ENCODE measurements around the gene NFIB. TPM values are rescaled to one million over a fixed set of nuclear protein-coding genes. Genes with fewer than 3 reads are reported as not detected.

The NFIB gene
- total RNA-seq, 1 experiment from 2014 or later, result 14.3 TPM

DNA sequence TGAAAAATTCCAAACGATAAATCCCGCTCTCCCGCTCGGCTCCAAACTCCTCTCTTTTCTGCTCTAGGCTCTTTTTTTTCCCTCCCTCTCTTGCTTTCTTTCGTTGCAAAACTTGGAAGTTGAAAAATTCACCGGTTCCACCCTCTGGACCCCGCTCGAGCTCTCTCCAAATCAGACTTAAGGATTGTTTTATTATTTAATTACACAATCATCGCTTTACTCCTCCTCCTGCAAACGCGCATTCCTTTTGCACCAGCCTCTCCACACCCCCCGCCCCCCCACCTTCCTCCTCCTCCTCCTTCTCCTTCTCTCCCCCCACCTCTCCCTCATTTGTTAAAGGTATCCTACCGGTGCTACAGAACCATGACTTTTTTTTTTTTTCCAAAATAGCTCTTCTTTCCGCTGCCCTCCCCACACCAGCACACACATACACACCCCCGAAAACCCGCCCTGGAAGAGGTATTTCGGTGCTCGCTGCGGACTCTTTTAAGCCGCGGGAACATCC is 535 bp upstream of the NFIB start:
- Histone ChIP-seq H3K79me2 (ENCODE audit: insufficient read depth, low read length) (no peaks in the 10 kb centered on the region), H3K27me3 (ENCODE audit: insufficient read depth, low read length) (no peaks in the 10 kb centered on the region), H2BK5ac (ENCODE audit: insufficient read length, low read length) (no peak overlapping the region), H3K9me3 (ENCODE audit: control insufficient read depth, low read depth, low read length) (no peaks in the 10 kb centered on the region), H2AK5ac (ENCODE audit: insufficient read length, low read length) (no peak overlapping the region), H3K56ac (ENCODE audit: insufficient read length, low read depth, low read length) (no peak overlapping the region), H2BK15ac (ENCODE audit: low read depth, low read length) (no peak overlapping the region), H3K79me1 (ENCODE audit: insufficient read depth, low read depth, low read length, poor library complexity, severe bottlenecking) (no peaks in the 10 kb centered on the region), H3K4ac (ENCODE audit: low read depth, low read length) (no peak overlapping the region; the same call in 1 of the 2 replicates), H4K5ac (ENCODE audit: insufficient read length, low read depth, low read length) (no peak overlapping the region), H4K8ac (replicated peaks; ENCODE audit: insufficient read length, low read depth, low read length) (no peak overlapping the region), H3K9ac (ENCODE audit: extremely low read depth, insufficient read length, low read length) (peak overlapping the region; percentile 65), H4K91ac (ENCODE audit: insufficient read length, low read depth, low read length) (no peak overlapping the region), H2BK12ac (ENCODE audit: insufficient read length, low read depth, low read length) (no peak overlapping the region), H2AFZ (ENCODE audit: low read length) (no peak overlapping the region), H3K27ac (ENCODE audit: insufficient read length, low read depth, low read length) (no peak overlapping the region), H2BK120ac (ENCODE audit: low read depth, low read length, poor library complexity, severe bottlenecking) (no peak overlapping the region), H3T11ph (ENCODE audit: low read length) (no peak overlapping the region), H3K14ac (ENCODE audit: insufficient read depth, low read length) (peak overlapping the region; percentile 78), H2BK20ac (ENCODE audit: low read depth, low read length, poor library complexity, severe bottlenecking) (no peak overlapping the region), H3K4me1 (ENCODE audit: insufficient read depth, low read length) (no peaks in the 10 kb centered on the region; the same call in 1 of the 2 replicates), H3K18ac (ENCODE audit: insufficient read length, low read depth, low read length) (peak overlapping the region; percentile 79), H3K23me2 (ENCODE audit: insufficient read length, low read depth, low read length, poor library complexity, severe bottlenecking) (peaks cover 30% of the 10 kb centered on the region), H3K4me2 (ENCODE audit: insufficient read depth, insufficient read length, low read length) (peak overlapping the region; percentile 91), H4K20me1 (ENCODE audit: control insufficient read depth, insufficient read depth, insufficient read length) (no peaks in the 10 kb centered on the region), H3K23ac (ENCODE audit: insufficient read length, low read depth, low read length) (no peak overlapping the region)
- Mint-ChIP-seq H3K36me3 (ENCODE audit: insufficient read depth in 1 of 3, low read depth in 3 of 3) (peaks cover 0 to 1% (median 0%) of the 10 kb centered on the region in 3 experiments; a peak in 1 of 7 replicates), H3K4me3 (peak overlapping the region; percentile 87 to 97), H3K4me1 (peaks cover 44 to 52% of the 10 kb centered on the region in 2 experiments), H3K27me3 (ENCODE audit: low read depth) (peaks cover 31% of the 10 kb centered on the region), H3K9me3 (0 out of 5 replicates have a peak, but pooled peaks cover 0 to 2% of the 10 kb centered on the region in 2 experiments), H3K27ac (peak overlapping the region; percentile 83 to 100 (median 97))
- peak; percentile 64 for DNase-seq
- TF ChIP-seq, protein P1, sequence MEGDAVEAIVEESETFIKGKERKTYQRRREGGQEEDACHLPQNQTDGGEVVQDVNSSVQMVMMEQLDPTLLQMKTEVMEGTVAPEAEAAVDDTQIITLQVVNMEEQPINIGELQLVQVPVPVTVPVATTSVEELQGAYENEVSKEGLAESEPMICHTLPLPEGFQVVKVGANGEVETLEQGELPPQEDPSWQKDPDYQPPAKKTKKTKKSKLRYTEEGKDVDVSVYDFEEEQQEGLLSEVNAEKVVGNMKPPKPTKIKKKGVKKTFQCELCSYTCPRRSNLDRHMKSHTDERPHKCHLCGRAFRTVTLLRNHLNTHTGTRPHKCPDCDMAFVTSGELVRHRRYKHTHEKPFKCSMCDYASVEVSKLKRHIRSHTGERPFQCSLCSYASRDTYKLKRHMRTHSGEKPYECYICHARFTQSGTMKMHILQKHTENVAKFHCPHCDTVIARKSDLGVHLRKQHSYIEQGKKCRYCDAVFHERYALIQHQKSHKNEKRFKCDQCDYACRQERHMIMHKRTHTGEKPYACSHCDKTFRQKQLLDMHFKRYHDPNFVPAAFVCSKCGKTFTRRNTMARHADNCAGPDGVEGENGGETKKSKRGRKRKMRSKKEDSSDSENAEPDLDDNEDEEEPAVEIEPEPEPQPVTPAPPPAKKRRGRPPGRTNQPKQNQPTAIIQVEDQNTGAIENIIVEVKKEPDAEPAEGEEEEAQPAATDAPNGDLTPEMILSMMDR (conservative IDR thresholded peaks at IDR 0.05), result no peak
- no CpG with 5 or more reads among the region's 21 CpGs for WGBS (ENCODE audit: extremely low coverage, insufficient read length, low lambda C conversion rate)

Measured in H9 (cell line).